ENCODE data around the gene GNA12.

GNA12 gene

GRCh38 chr7:2715341-2716231, 128.5 kb downstream of the GNA12 start:
- TF ChIP-seq TAF1 (IDR thresholded peaks at IDR 0.05; ENCODE audit: borderline replicate concordance, insufficient read depth, low read length), result no peak
- TF ChIP-seq FOXP2 (optimal IDR thresholded peaks at IDR 0.05; ENCODE audit: borderline replicate concordance, extremely low read depth, extremely low read length, insufficient read depth), result no peak
- no peak for TF ChIP-seq POLR2AphosphoS5 (IDR thresholded peaks at IDR 0.05; ENCODE audit: low read depth, low read length)
- no peak for TF ChIP-seq SIN3A (IDR thresholded peaks at IDR 0.05; ENCODE audit: borderline replicate concordance, insufficient read depth, low read length)
- TF ChIP-seq, protein P1, sequence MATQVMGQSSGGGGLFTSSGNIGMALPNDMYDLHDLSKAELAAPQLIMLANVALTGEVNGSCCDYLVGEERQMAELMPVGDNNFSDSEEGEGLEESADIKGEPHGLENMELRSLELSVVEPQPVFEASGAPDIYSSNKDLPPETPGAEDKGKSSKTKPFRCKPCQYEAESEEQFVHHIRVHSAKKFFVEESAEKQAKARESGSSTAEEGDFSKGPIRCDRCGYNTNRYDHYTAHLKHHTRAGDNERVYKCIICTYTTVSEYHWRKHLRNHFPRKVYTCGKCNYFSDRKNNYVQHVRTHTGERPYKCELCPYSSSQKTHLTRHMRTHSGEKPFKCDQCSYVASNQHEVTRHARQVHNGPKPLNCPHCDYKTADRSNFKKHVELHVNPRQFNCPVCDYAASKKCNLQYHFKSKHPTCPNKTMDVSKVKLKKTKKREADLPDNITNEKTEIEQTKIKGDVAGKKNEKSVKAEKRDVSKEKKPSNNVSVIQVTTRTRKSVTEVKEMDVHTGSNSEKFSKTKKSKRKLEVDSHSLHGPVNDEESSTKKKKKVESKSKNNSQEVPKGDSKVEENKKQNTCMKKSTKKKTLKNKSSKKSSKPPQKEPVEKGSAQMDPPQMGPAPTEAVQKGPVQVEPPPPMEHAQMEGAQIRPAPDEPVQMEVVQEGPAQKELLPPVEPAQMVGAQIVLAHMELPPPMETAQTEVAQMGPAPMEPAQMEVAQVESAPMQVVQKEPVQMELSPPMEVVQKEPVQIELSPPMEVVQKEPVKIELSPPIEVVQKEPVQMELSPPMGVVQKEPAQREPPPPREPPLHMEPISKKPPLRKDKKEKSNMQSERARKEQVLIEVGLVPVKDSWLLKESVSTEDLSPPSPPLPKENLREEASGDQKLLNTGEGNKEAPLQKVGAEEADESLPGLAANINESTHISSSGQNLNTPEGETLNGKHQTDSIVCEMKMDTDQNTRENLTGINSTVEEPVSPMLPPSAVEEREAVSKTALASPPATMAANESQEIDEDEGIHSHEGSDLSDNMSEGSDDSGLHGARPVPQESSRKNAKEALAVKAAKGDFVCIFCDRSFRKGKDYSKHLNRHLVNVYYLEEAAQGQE (IDR thresholded peaks at IDR 0.05; ENCODE audit: insufficient read depth in 1 of 2, low read depth in 2 of 2, low read length in 2 of 2), result no peak

- TF ChIP-seq TAF1 (IDR thresholded peaks at IDR 0.05; ENCODE audit: borderline replicate concordance, insufficient read depth, low read length) (no peak), POLR2AphosphoS5 (IDR thresholded peaks at IDR 0.05; ENCODE audit: low read depth, low read length) (no peak), SIN3A (IDR thresholded peaks at IDR 0.05; ENCODE audit: borderline replicate concordance, insufficient read depth, low read length) (no peak), FOXP2 (optimal IDR thresholded peaks at IDR 0.05; ENCODE audit: borderline replicate concordance, extremely low read depth, extremely low read length, insufficient read depth) (no peak)
- TF ChIP-seq, protein P1 (IDR thresholded peaks at IDR 0.05; ENCODE audit: insufficient read depth in 1 of 2, low read depth in 2 of 2, low read length in 2 of 2), result no peak
These were observed 129.5 kb downstream of the GNA12 start for GRCh38 chr7:2714636-2715035.

- no peak for TF ChIP-seq SIN3A (IDR thresholded peaks at IDR 0.05; ENCODE audit: borderline replicate concordance, insufficient read depth, low read length)
- TF ChIP-seq FOXP2 (optimal IDR thresholded peaks at IDR 0.05; ENCODE audit: borderline replicate concordance, extremely low read depth, extremely low read length, insufficient read depth), result no peak
- TF ChIP-seq, protein P1 (IDR thresholded peaks at IDR 0.05; ENCODE audit: insufficient read depth in 1 of 2, low read depth in 2 of 2, low read length in 2 of 2), result no peak
- TF ChIP-seq POLR2AphosphoS5 (IDR thresholded peaks at IDR 0.05; ENCODE audit: low read depth, low read length), result no peak
- no peak for TF ChIP-seq TAF1 (IDR thresholded peaks at IDR 0.05; ENCODE audit: borderline replicate concordance, insufficient read depth, low read length)
These were observed 130.1 kb downstream of the GNA12 start for GRCh38 chr7:2713978-2714377.

- TF ChIP-seq SIN3A (IDR thresholded peaks at IDR 0.05; ENCODE audit: borderline replicate concordance, insufficient read depth, low read length) (no peak), TAF1 (IDR thresholded peaks at IDR 0.05; ENCODE audit: borderline replicate concordance, insufficient read depth, low read length) (no peak), FOXP2 (optimal IDR thresholded peaks at IDR 0.05; ENCODE audit: borderline replicate concordance, extremely low read depth, extremely low read length, insufficient read depth) (no peak), POLR2AphosphoS5 (IDR thresholded peaks at IDR 0.05; ENCODE audit: low read depth, low read length) (no peak)
- TF ChIP-seq, protein P1 (IDR thresholded peaks at IDR 0.05; ENCODE audit: insufficient read depth in 1 of 2, low read depth in 2 of 2, low read length in 2 of 2), result no peak
These were observed 130.7 kb downstream of the GNA12 start for GRCh38 chr7:2713370-2713769.

All from PFSK-1 (cell line).